A673 (cell line): ENCODE data around the gene SCYL1. TPM values are rescaled to one million over a fixed set of nuclear protein-coding genes. Genes with fewer than 3 reads are reported as not detected.
"Not testable (repeated sequence)": the region's sequence is repeated elsewhere in the genome, so short reads cannot be mapped to it uniquely, and the experiment has no call there.

Experiments
- BruUV-seq: library from RNA; stranded (reverse); fragments of 400-500 nt; replicated peaks from 2 replicates; lab custom pipeline; 2021; lab: Mats Ljungman, UMichigan
- CTCF ChIA-PET: fragments of 300-600 bp; sonication (Branson Sonifier 250); formaldehyde crosslinking; loops from one replicate; lab custom pipeline; 2022; ENCODE audit warnings: antibody characterized with exemption; lab: Charles Lee
- POLR2A ChIA-PET: fragments of 300-600 bp; sonication (Branson Sonifier 250); formaldehyde crosslinking; loops from one replicate; lab custom pipeline; 2022; ENCODE audit warnings: antibody characterized with exemption; ENCODE audit not compliant: low non-redundant PET; lab: Charles Lee
- DNase-seq: peaks from one replicate; pipeline ENCODE4 v3.0.0-alpha.2; 2015; ENCODE audit warnings: low spot score
- H3K27ac ChIP-seq: fragments of 200-600 bp; sonication (generic); 2 replicates; pipeline ENCODE4 v1.5.1; 2016; ENCODE audit warnings: mixed run types, low read depth, mild to moderate bottlenecking, mixed read lengths, antibody characterized with exemption, low read length; ENCODE audit not compliant: poor library complexity, severe bottlenecking
- H3K27me3 ChIP-seq: fragments of 200-600 bp; sonication (generic); replicated peaks from 2 replicates; pipeline ENCODE4 v1.6.1; 2017; ENCODE audit warnings: mixed run types, low read depth, mild to moderate bottlenecking, mixed read lengths, antibody characterized with exemption, low read length; ENCODE audit not compliant: insufficient read depth, poor library complexity
- H3K36me3 ChIP-seq: fragments of 200-600 bp; sonication (generic); 2 replicates; pipeline ENCODE4 v1.6.1; 2016; ENCODE audit warnings: mixed run types, mild to moderate bottlenecking, mixed read lengths, antibody characterized with exemption, low read length; ENCODE audit not compliant: insufficient read depth, poor library complexity, severe bottlenecking
- H3K4me1 ChIP-seq: fragments of 200-600 bp; sonication (generic); 2 replicates; pipeline ENCODE4 v1.6.1; 2017; ENCODE audit warnings: mixed run types, mild to moderate bottlenecking, mixed read lengths, antibody characterized with exemption, low read length; ENCODE audit not compliant: insufficient read depth, poor library complexity, severe bottlenecking
- H3K4me3 ChIP-seq: fragments of 200-600 bp; sonication (generic); 2 replicates; pipeline ENCODE4 v1.5.1; 2016; ENCODE audit warnings: low read depth, mixed run types, mild to moderate bottlenecking, mixed read lengths, low read length; ENCODE audit not compliant: poor library complexity, severe bottlenecking
- H3K9me3 ChIP-seq: fragments of 200-600 bp; sonication (generic); 2 replicates; pipeline ENCODE4 v1.6.1; 2016; ENCODE audit warnings: mixed run types, low read depth, mild to moderate bottlenecking, mixed read lengths, antibody characterized with exemption, low read length; ENCODE audit not compliant: poor library complexity, severe bottlenecking
- CTCF ChIP-seq: fragments of 300-800, 200-600 bp; sonication (generic); conservative IDR thresholded peaks from 2 replicates; pipeline ENCODE4 v1.5.1; 2017; ENCODE audit warnings: low read depth, mild to moderate bottlenecking, antibody characterized with exemption, low read length, moderate library complexity, mixed read lengths
- EZH2 ChIP-seq: fragments of 200-600 bp; sonication (generic); IDR thresholded peaks from 2 replicates; pipeline ENCODE4 v1.6.1; 2017; ENCODE audit warnings: borderline replicate concordance, low read depth, mild to moderate bottlenecking, mixed read lengths, antibody characterized with exemption, low read length; ENCODE audit not compliant: poor library complexity, severe bottlenecking
- intact Hi-C: fragments of 100-400 bp; cut with micrococcal nuclease; formaldehyde crosslinking; loops from one replicate; pipeline ENCODE4 v1.10.0; 2022; ENCODE audit not compliant: unreplicated experiment
- total RNA-seq: library from RNA; stranded (reverse); gene quantifications from 2 replicates; pipeline ENCODE4 v1.2.3, GENCODE V29; 2021

The SCYL1 gene
- total RNA-seq, 1 experiment from 2014 or later: 90.6 TPM

GRCh38 chr11:65506772-65507505 is 17.9 kb upstream of the SCYL1 start:
- ChIA-PET POLR2A (interaction anchor here (0.6 to 4.1 kb wide), 17 partner anchors 10 to 636 kb away, joined by 3 to 26 read pairs (median 5); partner anchors contain the start of gene NEAT1), CTCF (interaction anchor here (1.1 to 4.3 kb wide), 2 partner anchors 91 to 126 kb away, joined by 4 to 92 read pairs; no protein-coding TSS in a partner anchor)
- Histone ChIP-seq H3K9me3 (no peaks in the 10 kb centered on the region), H3K27ac (peak overlapping the region; percentile 72), H3K27me3 (no peaks in the 10 kb centered on the region), H3K36me3 (peaks cover 56% of the 10 kb centered on the region), H3K4me3 (peak overlapping the region; percentile 85), H3K4me1 (peaks cover 33% of the 10 kb centered on the region)
- BruUV-seq: no TSS peak
- TF ChIP-seq EZH2 (no peak), CTCF (no peak)
- peak; percentile 70 for DNase-seq
- intact Hi-C loops: no loop called here

DNA sequence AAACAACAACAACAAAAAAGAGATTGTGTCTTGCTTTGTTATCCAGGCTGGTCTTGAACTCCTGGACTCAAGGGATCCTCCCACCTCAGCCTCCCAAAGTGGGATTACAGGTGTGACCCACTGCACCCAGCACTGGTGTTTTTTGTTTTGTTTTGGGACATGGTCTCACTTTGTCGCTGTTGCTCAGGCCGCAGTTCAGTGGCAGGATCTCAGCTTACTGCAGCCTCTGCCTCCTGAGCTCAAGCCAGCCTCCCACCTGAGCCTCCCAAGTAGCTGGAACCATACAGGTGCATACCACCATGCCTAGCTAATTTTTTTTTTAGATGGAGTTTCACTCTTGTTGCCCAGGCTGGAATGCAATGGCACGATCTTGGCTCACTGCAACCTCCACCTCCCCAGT is 12.6 kb upstream of the SCYL1 start:
- H3K36me3 ChIP-seq, H3K27me3 ChIP-seq, CTCF ChIA-PET, POLR2A ChIA-PET, BruUV-seq, DNase-seq, H3K4me3 ChIP-seq, H3K9me3 ChIP-seq, H3K27ac ChIP-seq: not testable (repeated sequence)
- H3K4me1 ChIP-seq: peaks cover 11% of the 10 kb centered on the region
- intact Hi-C loops: loop anchor here (10.0 kb wide), 1 partner anchor 308 kb away; no protein-coding TSS in a partner anchor

GRCh38 chr11:65516135-65516968 is 8.5 kb upstream of the SCYL1 start:
- BruUV-seq: no TSS peak
- Histone ChIP-seq H3K27me3 (no peaks in the 10 kb centered on the region), H3K9me3 (no peaks in the 10 kb centered on the region), H3K36me3 (no peaks in the 10 kb centered on the region), H3K4me1 (peaks cover 5% of the 10 kb centered on the region), H3K4me3 (no peak overlapping the region), H3K27ac (peak overlapping the region; percentile 14)
- DNase-seq: no peak
- intact Hi-C loops: loop anchor here (10.0 kb wide), 1 partner anchor 312 kb away; no protein-coding TSS in a partner anchor
- CTCF ChIA-PET: no interaction called here
- POLR2A ChIA-PET: interaction anchor here (1.9 kb wide), 1 partner anchor 17 kb away, joined by 4 read pairs; the partner anchor contains the start of gene MALAT1
- TF ChIP-seq CTCF (no peak), EZH2 (no peak)

DNA sequence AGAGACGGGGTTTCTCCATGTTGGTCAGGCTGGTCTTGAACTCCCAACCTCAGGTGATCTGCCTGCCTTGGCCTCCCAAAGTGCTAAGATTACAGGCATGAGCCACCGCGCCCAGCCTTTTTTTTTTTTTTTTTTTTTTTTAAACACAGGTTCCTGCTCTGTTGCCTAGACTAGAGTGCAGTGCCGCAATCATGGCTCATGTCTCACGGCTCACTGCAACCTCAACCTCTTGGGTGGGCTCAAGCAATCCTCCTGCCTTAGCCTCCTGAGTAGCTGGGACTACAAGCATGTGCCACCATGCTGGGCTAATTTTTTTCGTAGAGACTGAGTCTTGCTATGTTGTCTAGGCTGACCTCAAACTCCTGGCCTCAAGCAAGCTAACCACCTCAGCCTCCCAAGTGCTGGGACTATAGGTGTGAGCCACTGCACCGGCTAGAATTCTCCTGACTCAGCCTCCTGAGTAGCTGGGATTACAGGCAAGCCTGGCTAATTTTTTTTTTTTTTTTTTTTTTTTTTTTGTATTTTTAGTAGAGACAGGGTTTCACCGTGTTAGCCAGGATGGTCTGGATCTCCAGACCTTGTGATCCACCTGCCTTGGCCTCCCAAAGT is 5.8 kb upstream of the SCYL1 start:
- CTCF ChIA-PET, POLR2A ChIA-PET: not testable (repeated sequence)

DNA sequence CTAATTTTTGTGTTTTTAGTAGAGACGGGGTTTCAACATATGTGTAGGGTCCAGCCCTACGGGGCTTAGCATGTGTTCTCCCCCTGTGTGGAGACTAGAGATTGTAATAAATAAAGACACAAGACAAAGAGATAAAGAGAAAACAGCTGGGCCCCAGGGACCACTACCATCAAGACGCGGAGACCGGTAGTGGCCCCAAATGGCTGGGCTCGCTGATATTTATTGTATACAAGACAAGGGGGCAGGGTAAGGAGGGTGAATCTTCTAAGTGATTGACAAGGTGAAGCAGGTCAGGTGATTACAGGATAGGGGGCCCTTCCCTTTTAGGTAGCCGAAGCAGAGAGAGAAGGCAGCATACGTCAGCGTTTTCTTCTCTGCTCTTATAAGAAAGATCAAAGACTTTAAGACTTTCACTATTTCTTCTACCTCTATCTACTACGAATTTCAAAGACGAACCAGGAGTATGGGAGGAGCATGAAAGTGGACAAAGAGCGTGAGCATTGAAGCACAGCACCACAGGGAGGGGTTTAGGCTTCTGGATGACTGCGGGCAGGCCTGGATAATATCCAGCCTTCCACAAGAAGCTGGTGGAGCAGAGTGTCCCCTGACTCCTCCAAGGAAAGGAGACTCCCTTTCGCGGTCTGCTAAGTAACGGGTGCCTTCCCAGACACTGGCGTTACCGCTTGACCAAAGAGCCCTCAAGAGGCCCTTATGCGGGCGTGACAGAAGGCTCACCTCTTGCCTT is 2.9 kb upstream of the SCYL1 start:
- peaks cover 14% of the 10 kb centered on the region for H3K4me1 ChIP-seq
- H3K27ac ChIP-seq, POLR2A ChIA-PET, H3K4me3 ChIP-seq, H3K27me3 ChIP-seq, H3K36me3 ChIP-seq, H3K9me3 ChIP-seq, BruUV-seq, intact Hi-C loops, CTCF ChIA-PET, DNase-seq: not testable (repeated sequence)

More for the DNA sequence above, 5.8 kb upstream of the SCYL1 start:
- intact Hi-C loops: loop anchor here (10.0 kb wide), 1 partner anchor 314 kb away; no protein-coding TSS in a partner anchor
- H3K4me3 ChIP-seq, H3K9me3 ChIP-seq, H3K27me3 ChIP-seq, H3K36me3 ChIP-seq, BruUV-seq, H3K27ac ChIP-seq, H3K4me1 ChIP-seq, DNase-seq: not testable (repeated sequence)
